ENCODE results near the gene MYO5B. TPM values are rescaled to one million over a fixed set of nuclear protein-coding genes. Genes with fewer than 3 reads are reported as not detected.

MYO5B gene
- polyA plus RNA-seq, 1 of the 3 experiments (the other 2 are of a cell fraction) = 1.3 TPM

DNA sequence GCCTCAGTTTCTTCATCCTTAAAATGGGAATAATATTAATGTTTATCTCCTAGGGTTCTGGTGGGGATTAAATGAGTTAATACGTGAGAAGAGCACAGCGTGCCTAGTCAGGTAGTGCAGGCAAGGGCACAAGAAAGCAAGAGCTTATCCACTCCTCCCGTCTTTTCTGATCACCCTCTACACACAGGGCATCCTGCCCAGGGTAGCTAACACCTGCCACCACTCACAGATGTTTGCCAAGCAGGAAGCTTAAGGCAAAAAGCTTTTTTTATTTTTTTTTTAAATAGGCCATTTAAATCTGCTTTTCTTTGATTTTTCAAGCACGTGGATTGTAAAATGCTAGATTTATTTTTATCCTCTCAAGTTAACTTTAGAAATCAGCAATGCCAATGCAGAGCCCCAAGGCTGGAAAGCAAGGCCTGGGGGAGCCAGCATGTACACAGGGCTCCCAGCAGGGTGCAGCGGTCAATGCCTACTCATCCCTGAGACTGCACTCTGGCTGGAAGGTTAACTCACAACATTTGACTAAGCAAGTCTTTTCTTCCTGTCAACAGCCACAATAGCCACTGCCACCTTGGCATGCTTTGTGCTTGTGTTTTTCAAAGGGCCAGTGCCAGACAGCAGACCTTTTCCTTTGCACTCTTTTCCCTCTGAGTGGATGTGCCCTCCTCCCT is 295.2 kb downstream of the MYO5B start:
- WGBS (ENCODE audit: low lambda C conversion rate) = 38% methylated on average over 5 of the region's 5 CpGs
- H3K9ac ChIP-seq = no peak overlapping the region
- no peak overlapping the region for H3K4me3 ChIP-seq (ENCODE audit: low read depth in 2 of 2, low read length in 1 of 2)
- H3K36me3 ChIP-seq (replicated peaks in 1 of 2; ENCODE audit: control insufficient read depth in 1 of 2, insufficient read depth in 2 of 2, low read length in 1 of 2) = no peaks in the 10 kb centered on the region
- ChIA-PET POLR2A (no interaction called here), CTCF (interaction anchor here (0.7 to 2.0 kb wide), 9 partner anchors 22 to 457 kb away, joined by 3 to 12 read pairs (median 3); partner anchors contain the start of gene MYO5B)
- H2AFZ ChIP-seq (ENCODE audit: low read depth) = no peak overlapping the region
- H3K79me2 ChIP-seq (ENCODE audit: insufficient read depth) = no peaks in the 10 kb centered on the region
- no peak for TF ChIP-seq RFX5 (IDR thresholded peaks at IDR 0.05; ENCODE audit: low read length)
- TF ChIP-seq SMC3 (IDR thresholded peaks at IDR 0.05; ENCODE audit: low read depth, low read length) = peak; percentile 42
- no peak for TF ChIP-seq NFIC (IDR thresholded peaks at IDR 0.05; ENCODE audit: borderline replicate concordance)
- peak; percentile 56 for TF ChIP-seq RAD21 (IDR thresholded peaks at IDR 0.05; ENCODE audit: low read length)
- TF ChIP-seq RXRA (IDR thresholded peaks at IDR 0.05; ENCODE audit: borderline replicate concordance, low read depth) = no peak
- no peaks in the 10 kb centered on the region for H3K9me2 ChIP-seq
- no peak overlapping the region for H3K4me2 ChIP-seq
- no peaks in the 10 kb centered on the region for H3K27me3 ChIP-seq (ENCODE audit: insufficient read depth)
- no peaks in the 10 kb centered on the region for H3K9me3 ChIP-seq
- no peak overlapping the region for H3K27ac ChIP-seq (ENCODE audit: low read depth in 2 of 2, low read length in 1 of 2)
- H3K4me1 ChIP-seq (ENCODE audit: control insufficient read depth in 1 of 2, insufficient read depth in 2 of 2, low read depth in 1 of 2, low read length in 1 of 2) = no peaks in the 10 kb centered on the region
- peak; percentile 51 for DNase-seq
- no peaks in the 10 kb centered on the region for H4K20me1 ChIP-seq (ENCODE audit: insufficient read depth)
- no peaks in the 10 kb centered on the region for H3F3A ChIP-seq (replicated peaks; ENCODE audit: insufficient read depth)

- TF ChIP-seq, protein P1, sequence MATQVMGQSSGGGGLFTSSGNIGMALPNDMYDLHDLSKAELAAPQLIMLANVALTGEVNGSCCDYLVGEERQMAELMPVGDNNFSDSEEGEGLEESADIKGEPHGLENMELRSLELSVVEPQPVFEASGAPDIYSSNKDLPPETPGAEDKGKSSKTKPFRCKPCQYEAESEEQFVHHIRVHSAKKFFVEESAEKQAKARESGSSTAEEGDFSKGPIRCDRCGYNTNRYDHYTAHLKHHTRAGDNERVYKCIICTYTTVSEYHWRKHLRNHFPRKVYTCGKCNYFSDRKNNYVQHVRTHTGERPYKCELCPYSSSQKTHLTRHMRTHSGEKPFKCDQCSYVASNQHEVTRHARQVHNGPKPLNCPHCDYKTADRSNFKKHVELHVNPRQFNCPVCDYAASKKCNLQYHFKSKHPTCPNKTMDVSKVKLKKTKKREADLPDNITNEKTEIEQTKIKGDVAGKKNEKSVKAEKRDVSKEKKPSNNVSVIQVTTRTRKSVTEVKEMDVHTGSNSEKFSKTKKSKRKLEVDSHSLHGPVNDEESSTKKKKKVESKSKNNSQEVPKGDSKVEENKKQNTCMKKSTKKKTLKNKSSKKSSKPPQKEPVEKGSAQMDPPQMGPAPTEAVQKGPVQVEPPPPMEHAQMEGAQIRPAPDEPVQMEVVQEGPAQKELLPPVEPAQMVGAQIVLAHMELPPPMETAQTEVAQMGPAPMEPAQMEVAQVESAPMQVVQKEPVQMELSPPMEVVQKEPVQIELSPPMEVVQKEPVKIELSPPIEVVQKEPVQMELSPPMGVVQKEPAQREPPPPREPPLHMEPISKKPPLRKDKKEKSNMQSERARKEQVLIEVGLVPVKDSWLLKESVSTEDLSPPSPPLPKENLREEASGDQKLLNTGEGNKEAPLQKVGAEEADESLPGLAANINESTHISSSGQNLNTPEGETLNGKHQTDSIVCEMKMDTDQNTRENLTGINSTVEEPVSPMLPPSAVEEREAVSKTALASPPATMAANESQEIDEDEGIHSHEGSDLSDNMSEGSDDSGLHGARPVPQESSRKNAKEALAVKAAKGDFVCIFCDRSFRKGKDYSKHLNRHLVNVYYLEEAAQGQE (IDR thresholded peaks at IDR 0.05; ENCODE audit: low read depth, low read length) = peak; percentile 97
- TF ChIP-seq MXI1 (IDR thresholded peaks at IDR 0.05; ENCODE audit: low read depth, low read length) (no peak), TEAD4 (IDR thresholded peaks at IDR 0.05; ENCODE audit: borderline replicate concordance, insufficient read depth) (no peak)
- TF ChIP-seq, protein P2, sequence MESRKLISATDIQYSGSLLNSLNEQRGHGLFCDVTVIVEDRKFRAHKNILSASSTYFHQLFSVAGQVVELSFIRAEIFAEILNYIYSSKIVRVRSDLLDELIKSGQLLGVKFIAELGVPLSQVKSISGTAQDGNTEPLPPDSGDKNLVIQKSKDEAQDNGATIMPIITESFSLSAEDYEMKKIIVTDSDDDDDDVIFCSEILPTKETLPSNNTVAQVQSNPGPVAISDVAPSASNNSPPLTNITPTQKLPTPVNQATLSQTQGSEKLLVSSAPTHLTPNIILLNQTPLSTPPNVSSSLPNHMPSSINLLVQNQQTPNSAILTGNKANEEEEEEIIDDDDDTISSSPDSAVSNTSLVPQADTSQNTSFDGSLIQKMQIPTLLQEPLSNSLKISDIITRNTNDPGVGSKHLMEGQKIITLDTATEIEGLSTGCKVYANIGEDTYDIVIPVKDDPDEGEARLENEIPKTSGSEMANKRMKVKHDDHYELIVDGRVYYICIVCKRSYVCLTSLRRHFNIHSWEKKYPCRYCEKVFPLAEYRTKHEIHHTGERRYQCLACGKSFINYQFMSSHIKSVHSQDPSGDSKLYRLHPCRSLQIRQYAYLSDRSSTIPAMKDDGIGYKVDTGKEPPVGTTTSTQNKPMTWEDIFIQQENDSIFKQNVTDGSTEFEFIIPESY (IDR thresholded peaks at IDR 0.05; ENCODE audit: borderline replicate concordance, low read depth) = no peak
- H3K9me2 ChIP-seq = no peaks in the 10 kb centered on the region
- H3F3A ChIP-seq (replicated peaks; ENCODE audit: insufficient read depth) = no peaks in the 10 kb centered on the region
- no peaks in the 10 kb centered on the region for H3K79me2 ChIP-seq (ENCODE audit: insufficient read depth)
- ChIA-PET CTCF (interaction anchor here (0.7 kb wide), 1 partner anchor 14 kb away, joined by 3 read pairs; no protein-coding TSS in a partner anchor), POLR2A (no interaction called here)
- 58% methylated on average over 7 of the region's 7 CpGs for WGBS (ENCODE audit: low lambda C conversion rate)
- H3K36me3 ChIP-seq (replicated peaks in 1 of 2; ENCODE audit: control insufficient read depth in 1 of 2, insufficient read depth in 2 of 2, low read length in 1 of 2) = no peaks in the 10 kb centered on the region
- no peaks in the 10 kb centered on the region for H3K9me3 ChIP-seq
- H3K9ac ChIP-seq = no peak overlapping the region
- no peak overlapping the region for H2AFZ ChIP-seq (ENCODE audit: low read depth)
- no peaks in the 10 kb centered on the region for H4K20me1 ChIP-seq (ENCODE audit: insufficient read depth)
- no peak overlapping the region for H3K27ac ChIP-seq (ENCODE audit: low read depth in 2 of 2, low read length in 1 of 2)
- no peaks in the 10 kb centered on the region for H3K27me3 ChIP-seq (ENCODE audit: insufficient read depth)
- H3K4me2 ChIP-seq = no peak overlapping the region
- H3K4me1 ChIP-seq (ENCODE audit: control insufficient read depth in 1 of 2, insufficient read depth in 2 of 2, low read depth in 1 of 2, low read length in 1 of 2) = no peaks in the 10 kb centered on the region
- DNase-seq = no peak
- H3K4me3 ChIP-seq (ENCODE audit: low read depth in 2 of 2, low read length in 1 of 2) = no peak overlapping the region
Observed at GRCh38 chr18:49898421-49898820, 296.5 kb downstream of the MYO5B start.

Measured in SK-N-SH (cell line).